GM21515 (cell line): ENCODE results near the gene CNTN5.

Experiments used
- ATAC-seq: cut with Tn5 transposase; IDR thresholded peaks from one replicate; pipeline ENCODE4 v1.9.1; 2021; ENCODE audit not compliant: unreplicated experiment

Gene CNTN5

DNA sequence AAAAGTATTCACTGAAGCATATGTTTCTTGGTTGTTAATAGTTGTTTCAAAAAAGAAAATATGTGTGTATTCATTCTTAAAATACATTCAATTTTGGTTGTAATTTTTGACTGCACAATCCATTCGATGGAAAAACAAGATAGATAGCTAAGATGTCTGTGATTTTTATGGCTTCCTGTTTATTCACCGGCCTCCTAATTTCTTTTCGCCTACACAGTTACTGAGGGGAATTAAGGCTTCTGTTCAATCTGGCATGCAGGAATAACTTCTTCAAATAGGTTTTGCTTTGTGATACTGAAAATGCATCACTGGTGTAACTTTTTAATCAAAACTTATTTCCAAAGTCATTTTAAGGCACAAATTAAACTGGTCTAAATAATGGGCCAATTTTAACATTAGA lies 1375.5 kb downstream of the CNTN5 start:
- ATAC-seq, result no peak

DNA sequence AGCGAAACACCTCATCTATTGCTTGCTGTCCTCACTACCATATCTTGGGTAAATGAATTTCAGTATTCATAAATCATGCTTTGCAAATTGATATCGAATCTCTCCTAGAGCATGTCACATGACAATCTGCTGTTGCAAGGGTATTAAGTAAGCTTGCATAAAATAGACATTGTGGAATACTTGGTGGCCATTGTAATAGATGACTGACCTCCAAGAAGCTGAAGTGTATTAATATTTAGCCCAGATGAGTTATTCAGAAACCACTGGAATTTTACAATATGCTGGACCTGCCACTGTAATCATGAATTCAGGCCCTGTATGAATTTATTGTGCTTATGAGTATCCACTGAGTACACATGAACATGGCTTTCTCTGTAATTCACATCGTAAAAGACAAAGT lies 1376.7 kb downstream of the CNTN5 start:
- no peak for ATAC-seq

DNA sequence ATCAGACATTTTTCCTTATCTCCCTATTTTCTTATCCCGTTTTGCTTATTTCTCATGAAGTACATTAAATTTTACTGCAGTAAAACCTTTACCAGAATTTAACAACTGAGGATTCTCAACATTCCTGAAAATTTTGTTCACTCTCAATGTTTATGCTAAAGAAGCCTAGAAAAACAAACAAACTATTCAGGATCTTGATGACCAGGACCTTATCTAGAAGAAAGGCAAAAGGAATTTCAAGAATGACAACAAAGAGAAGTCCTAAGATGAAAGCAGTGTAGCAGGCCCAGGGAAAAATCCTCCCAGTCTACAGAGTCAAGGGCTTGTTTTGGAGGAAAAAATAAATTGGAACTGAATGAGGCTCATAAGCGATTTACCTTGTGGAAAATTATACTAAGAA lies 1383.1 kb downstream of the CNTN5 start:
- ATAC-seq, result no peak

DNA sequence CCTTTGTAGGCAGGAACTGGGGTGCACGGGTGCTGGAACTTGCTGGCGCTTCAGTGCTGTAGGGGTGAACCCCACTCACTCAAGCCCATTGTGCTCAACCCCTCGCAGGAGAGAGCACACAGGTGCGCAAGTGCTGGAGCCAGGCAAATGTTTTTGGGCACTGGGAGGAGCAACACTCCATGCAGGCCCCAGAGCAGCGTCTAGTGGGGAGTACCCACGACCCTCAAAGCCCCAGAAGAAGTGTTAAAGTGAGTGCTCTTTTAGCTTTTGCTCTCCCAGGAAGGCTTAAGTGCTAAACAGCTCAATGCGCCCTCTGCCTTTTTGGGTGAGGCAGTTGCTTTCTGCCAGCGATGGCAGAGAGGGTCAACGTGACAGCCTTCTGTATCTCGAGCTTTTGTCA lies 1384.2 kb downstream of the CNTN5 start:
- ATAC-seq, result no peak
